ENCODE results near the gene RPP25.

- TF ChIP-seq, protein P1, sequence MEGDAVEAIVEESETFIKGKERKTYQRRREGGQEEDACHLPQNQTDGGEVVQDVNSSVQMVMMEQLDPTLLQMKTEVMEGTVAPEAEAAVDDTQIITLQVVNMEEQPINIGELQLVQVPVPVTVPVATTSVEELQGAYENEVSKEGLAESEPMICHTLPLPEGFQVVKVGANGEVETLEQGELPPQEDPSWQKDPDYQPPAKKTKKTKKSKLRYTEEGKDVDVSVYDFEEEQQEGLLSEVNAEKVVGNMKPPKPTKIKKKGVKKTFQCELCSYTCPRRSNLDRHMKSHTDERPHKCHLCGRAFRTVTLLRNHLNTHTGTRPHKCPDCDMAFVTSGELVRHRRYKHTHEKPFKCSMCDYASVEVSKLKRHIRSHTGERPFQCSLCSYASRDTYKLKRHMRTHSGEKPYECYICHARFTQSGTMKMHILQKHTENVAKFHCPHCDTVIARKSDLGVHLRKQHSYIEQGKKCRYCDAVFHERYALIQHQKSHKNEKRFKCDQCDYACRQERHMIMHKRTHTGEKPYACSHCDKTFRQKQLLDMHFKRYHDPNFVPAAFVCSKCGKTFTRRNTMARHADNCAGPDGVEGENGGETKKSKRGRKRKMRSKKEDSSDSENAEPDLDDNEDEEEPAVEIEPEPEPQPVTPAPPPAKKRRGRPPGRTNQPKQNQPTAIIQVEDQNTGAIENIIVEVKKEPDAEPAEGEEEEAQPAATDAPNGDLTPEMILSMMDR (IDR thresholded peaks at IDR 0.05): no peak
- TF ChIP-seq EZH2 (IDR thresholded peaks at IDR 0.05; ENCODE audit: borderline replicate concordance, insufficient read depth, low read depth, low read length, poor library complexity, severe bottlenecking): no peak
Measured at GRCh38 chr15:74964794-74965193, 8.2 kb upstream of the RPP25 start.
